Left forelimb (tissue), 1 donor: Measurements from ENCODE around the gene NMNAT3.

Experiments
- DNase-seq: peaks from one replicate; pipeline ENCODE4 v3.0.0-alpha.2; 2018; ENCODE audit warnings: low spot score

NMNAT3 gene

DNA sequence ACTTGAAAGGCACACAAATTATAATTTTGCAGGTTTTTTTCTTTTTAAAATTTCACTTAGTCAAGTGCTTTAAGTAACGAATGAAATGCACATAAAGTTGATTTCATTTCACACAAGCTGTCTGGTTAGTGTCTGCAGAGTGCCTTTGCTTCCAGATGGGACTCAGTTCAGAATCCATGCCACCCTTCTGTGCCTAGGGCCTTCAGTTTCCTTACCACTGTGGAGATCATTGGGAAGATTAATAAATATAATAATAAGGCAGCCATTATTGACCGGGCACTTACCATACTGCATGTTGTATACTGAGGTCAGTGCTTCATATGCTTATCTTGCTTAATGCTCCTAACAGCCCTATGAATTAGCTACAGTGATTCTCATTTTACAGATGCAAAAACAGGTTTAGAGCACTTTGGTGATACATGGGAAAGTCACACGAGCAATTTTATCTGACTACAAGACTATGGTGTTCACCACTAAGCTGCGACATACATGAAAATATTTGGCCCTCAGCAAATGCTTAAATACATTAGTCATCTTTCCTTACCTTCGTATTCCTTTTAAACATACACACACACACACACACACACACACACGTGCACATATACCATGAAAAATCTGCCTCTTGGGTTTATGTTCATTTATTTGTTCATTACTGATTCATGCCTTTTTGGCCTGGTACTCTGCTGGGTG lies 3.1 kb downstream of the NMNAT3 start:
- DNase-seq = no peak

DNA sequence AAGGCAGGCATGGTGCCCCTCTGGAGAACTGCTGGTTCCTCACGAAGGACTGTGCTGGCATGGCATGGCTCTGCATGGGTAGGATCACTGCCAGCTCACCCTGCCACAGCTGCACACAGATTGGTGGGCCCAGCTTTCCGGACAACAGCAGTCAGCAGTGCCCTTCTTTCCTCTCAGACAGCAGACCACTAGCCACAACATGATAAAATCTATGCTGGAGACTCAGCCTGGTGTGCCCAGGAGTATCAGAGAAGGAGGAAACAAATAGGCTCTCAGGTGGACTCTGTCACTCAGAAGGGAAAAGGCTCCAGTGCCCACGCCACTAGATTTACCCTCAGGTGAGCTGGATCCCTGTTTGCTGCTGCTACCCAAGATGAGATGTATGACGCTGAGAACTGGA lies 4.9 kb downstream of the NMNAT3 start:
- DNase-seq = no peak

DNA sequence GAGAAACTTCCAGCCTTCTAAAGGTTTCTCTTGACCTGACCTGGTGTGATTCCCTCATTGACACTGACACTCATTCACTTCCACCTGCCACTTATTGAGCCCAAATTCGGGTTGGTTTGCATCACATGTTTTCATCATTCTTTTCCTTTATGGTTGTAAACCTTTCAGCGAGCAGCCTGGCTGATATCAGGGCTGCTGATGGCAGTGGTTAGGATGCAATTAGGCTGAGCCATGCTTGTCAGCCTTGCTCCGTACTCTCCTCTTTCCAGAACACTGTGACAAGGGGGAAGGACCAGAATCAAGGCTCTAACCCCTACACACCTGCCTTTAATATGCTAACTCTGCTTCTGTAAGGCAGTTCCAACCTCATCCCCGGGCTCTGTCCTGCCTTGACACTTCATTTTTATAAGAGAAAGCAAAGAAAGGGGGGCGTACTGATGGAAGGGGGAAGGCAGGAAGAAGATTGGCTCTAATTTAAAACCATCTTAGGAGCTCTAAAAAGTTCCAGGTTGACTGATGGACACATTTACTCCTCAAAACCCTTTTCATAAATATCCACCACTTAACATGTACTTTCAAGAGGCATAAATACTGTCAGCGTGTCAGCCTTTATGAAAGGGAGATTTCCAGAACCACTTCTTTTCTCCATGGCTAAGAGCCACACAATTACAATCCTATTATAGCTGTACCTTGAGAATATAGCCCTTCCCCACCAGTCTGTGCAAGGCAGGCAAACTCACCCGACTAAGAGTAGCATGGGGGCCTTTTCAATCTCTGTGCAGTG lies 5.7 kb downstream of the NMNAT3 start:
- DNase-seq = no peak

DNA sequence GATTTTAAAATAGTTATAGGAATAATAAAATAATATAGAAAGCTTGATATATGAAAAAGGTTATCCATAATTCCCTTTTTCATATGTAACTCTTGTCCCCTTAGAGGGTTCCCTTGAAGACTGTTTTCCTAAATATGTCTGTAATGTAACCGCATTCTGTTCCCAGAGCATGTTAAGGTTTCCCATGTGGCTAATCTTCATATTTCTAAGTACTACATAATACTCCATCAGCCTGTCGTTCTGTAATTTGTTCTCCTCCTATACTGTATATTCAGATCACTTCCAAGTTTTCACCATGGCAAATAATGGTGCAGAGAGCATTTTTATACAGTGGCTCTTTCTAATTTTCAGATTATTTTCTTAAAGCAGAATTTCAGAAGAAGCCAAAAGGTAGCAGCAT lies 6.7 kb downstream of the NMNAT3 start:
- DNase-seq = no peak

DNA sequence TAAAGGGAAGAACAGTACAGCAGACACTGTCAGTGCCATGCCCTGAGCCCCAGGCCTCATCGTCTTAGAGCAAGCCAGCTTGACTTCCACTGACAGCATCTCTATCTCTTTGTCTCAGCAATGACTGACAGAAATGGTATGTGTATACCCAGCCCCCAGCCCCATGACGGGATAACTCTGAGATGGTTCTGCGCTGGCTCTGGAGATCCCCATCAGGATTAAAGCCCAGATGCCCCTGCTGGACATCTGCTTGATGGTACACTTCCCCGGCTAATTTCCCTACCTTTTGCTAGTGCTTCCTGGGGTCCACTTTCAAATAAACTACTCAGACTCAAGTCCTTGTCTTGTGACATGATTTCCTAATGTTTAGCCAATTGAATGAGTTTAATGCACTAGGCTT lies 7.6 kb downstream of the NMNAT3 start:
- DNase-seq = no peak

DNA sequence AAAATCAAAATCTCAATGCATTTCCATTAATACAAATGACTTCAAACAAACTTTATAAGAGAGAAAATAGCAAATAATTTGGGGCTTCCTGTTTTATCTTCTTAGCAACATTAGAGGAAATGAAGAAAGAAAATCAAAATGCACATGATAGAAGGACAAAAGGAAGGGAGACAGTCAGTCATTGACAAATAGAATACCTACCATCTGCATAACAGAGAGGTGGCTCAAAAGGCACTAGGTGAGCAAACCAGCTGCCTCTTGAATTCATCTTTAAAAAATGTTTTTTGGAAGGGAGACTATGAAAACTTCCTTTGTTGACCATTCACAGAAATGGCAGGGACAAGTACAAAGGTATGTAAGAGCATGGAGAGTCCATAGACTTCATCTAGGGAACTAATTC lies 9.4 kb downstream of the NMNAT3 start:
- DNase-seq = no peak

DNA sequence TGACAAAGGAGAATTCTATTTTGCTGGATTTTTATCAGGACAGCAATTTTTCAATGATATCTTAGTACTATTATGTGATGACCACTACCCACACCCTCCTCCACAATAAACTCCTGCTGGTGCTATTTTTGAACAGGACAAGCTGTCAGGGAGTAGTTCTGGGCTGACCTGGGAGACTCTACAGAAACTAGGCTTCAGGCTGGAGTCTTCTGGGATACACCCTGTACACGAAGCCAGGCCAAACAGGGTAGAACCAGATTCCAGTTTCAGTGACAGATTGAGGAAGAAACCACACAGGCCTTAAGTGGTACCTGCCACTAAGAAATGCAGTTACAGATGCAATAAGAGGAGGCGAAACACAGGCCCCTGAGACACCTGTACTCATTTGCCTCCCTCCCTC lies 12.8 kb downstream of the NMNAT3 start:
- DNase-seq = no peak

DNA sequence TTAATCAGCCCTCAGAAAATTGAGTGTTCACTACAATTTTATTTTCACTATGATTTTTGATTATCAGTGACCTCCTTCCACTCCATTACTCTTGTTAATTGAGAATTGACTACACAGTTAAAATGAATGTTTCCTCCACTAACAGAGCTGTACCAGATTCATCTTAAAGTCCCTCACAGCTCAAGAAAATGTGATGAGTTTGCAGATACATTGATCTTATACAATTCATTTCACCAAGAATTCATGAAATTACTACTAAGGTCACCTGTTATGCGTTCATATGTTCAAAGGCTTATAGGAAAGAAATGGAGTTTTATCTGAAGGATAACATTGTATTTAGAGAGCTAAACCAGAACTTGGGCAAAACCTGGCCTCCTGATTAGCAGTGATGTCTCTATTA lies 17.5 kb downstream of the NMNAT3 start:
- no peak for DNase-seq

DNA sequence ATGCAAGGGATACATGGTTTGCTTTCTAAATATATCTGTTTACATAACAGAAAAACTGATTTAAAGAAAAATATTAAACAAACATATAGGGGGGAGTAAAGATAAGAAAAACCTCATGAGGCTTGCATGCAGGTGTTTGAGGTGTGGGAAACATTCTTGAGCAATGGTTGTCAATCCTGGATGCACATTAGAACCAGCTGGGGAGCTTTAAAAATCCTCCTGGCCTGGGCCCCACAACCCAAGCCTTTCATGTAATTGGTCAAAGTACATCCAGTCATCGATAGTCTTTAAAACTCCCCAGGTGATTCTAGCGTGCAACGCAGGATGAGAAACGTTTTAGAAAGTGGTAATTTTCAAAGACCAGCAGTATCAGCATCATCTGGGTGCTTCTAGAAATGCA lies 18.3 kb downstream of the NMNAT3 start:
- no peak for DNase-seq

DNA sequence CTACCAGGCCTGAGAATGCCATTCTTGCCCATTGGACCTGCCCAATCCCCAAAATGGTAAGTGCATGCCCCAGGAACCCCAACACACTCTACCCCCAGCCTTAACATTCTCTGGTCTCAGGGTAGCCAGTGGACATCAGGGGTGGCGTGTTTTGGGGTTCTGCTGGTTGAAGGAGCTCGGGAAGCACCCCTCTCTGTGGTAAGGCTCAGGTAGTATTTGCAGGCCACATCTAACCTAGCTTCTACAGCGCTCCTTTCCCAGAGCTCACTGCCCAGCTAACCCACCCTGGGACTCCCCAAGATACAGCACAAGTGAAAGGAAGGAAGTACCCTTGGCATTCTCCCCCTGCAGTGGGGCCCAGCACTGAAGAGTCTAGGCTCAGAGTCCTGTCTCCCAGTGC lies 19.8 kb downstream of the NMNAT3 start:
- no peak for DNase-seq

DNA sequence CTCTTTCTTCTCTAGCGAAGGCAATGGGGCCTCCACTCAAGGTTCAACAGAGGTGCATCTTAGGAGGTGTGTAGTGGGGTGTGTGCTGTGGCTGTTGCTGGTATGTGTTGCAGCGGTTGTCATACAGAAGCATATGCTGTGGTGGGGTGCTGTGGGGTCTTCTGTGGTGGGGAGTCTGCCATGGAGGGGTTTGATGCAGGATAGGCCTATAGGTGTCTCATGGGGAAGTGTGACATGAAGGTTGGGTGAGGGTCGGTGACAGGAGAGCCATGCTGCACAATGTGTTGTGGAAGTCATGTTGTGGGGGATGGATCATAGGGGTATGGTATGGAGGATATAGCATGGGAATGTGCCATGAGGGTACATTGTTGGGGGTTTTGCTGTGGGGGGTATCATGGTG lies 20.3 kb downstream of the NMNAT3 start:
- no peak for DNase-seq

DNA sequence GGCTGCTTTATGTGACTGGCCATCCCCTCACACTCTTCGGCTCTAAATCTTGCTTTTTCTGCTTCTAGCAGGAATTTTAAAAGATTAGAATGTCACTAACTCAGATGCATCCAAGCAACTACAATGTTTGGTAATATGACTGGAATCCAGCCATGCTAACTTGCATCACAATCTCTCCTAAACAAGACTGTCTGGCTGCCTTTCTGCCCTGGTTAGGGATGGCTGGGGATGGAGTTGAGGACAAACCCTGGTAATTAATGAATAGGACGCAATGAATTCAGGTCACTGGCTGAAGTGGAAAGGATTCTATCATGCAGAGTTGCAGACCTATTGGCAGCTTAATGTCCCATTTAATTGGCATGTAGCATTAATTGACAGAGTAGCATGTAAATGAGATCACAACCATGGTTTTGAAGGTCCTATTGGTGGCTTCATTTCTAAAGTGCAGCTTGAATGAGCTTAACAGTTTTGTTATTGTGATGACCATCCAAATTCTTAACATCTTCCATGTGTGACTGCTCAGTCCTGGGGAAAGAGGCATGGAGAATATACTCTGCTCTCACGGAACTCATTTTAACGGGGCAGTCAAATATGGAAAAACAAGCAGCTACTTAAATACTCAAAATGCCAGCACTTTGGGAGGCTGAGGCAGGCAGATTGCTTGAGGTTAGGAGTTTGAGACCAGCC lies 21.7 kb downstream of the NMNAT3 start:
- no peak for DNase-seq

DNA sequence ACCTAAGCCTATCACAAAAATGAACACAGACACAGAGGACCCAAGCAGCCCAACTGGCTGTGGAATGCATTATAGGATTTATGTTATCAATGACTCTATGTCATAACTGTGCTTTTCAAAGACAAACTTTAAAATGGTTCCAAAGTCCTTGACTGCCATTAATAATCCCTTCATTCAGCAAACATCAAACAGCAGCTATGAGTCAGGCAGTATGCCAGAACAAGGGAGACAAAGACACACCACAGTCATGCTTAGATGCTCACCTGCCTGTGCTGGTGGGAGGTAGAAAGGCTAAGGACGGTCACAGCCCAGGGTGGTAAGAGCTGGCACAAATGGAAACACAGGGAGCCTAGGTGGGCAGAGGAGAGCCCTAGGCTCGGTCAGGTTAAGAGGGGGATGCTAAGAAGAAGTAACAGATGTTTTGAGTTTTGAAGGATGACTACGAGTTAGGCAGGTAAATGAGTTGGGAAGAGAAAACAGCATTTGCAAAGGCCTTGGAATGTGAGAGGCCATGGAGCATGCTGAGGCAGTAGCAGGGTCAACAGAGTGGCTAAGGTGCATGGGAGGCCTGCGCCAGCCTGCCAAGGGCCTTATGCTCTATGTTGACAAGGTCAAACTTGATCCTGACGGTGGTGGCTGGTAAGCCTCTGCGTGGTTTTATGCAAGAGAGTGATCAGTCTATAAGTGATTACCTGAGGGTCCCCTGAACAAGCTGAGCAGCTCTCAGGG lies 23.0 kb downstream of the NMNAT3 start:
- DNase-seq = no peak

DNA sequence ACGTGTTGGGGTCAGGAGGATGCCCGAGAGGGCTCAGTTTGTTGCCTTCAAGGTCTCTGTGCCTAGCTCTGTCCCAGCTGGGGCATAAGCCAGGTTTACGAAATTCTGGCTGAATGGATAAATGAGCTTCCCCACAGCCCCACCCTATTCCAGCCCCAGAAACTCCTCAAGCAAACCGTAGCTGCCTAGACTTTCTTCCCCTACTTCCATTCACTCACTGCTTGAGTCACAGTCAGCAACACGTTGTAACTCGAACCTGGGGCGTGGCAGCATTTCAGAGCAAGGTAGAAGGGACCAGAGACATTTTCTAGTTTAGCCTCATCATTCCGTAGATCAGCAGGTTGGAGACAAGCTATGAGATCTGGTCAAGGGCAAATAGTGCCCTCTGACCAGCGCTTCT lies 24.2 kb downstream of the NMNAT3 start:
- DNase-seq = no peak

DNA sequence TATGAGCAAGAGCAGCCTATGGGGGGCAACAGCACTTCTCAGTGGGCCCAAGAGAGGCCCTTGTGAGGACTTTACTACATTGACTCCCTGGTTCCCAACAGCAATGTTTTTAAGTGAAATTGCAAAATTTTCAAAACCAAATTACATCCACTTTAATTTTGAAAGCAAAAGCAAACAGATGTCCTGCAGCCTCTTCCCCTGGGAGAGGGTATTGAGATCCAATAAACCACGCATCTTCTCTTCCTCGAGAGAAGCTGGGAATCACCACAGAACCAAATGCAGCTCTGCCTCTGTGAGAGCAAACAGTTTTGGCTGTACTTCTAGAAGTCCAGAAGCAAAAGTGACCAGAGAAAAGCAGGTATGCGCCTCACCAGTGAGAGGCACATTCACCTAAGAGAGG lies 25.2 kb downstream of the NMNAT3 start:
- no peak for DNase-seq

DNA sequence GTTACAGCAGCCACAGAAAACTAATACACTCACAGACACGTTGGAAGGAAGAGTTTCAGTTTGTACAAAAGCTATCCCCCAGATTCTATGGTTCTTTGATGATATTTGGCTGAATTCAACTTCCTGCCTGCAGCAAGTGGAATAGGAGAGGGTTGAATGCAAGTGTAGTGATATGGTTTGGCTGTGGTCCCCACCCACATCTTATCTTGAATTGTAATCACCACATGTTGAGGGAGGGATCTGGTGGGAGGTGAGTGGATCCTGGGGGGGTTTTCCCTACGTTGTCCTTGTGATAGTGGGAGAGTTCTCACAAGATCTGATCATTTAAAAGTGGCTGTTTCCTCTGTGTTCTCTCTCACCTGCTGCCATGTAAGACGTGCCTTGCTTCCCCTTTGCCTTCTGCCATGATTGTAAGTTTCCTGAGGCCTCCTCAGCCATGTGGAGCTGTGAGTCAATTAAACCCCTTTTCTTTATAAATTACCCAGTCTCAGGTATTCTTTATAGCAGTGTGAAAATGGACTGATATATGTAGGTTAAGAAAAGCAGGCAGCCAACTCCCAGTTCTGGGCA lies 29.8 kb downstream of the NMNAT3 start:
- DNase-seq = no peak

DNA sequence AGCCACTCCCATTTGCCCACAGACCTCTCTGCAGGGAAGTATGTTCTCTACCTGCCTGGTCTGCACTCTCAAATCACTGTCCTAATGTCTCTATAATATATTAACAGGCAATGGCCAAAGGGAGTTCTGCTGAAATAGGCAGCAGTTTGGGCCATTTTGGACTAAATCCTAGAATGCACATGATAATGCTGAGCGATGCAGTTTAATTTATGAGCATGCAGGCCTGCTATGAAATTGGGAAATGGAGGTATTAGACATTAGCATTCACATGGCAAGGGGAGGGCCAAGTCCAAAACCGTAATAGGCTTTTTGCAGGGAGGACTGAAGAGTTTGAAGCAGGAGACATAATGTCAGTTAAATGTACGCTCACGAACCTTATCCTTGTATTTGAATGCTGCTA lies 31.3 kb downstream of the NMNAT3 start:
- DNase-seq = no peak

DNA sequence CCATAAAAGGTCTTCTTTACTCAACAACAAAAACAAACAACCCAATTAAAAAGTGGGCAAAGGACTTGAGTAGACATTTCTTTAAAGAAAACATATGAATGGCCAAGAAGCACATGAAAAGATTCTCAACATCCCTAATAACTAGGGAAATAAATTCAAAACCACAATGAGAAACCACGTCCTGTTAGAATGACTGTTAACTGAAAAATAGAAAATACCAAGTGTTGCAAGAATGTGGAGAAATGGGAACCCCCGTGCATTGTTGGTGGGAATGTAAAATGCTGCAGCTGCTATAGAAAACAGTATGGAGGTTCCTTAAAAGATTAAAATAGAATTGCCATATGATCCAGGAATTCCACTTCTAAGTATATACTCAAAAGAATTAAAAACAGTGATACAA lies 34.8 kb downstream of the NMNAT3 start:
- no peak for DNase-seq

DNA sequence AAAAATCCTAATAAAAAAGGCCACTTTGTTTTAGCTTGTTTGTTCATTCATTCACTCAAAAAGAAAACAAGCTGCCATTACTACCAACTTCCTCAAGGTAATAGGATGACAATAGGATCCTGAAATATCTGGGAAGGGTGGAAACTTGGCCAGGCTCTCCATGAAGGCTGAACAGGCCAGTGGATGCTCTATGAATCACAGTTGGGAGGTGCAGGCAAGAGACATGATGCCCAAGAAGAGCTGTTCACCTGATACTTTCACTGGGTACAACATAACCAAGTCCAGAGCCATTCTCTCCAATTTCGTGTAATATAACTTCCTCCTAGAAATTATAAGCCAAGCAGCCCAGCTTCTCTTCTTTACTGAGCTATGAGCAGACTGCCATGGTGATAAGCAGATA lies 37.3 kb downstream of the NMNAT3 start:
- no peak for DNase-seq

DNA sequence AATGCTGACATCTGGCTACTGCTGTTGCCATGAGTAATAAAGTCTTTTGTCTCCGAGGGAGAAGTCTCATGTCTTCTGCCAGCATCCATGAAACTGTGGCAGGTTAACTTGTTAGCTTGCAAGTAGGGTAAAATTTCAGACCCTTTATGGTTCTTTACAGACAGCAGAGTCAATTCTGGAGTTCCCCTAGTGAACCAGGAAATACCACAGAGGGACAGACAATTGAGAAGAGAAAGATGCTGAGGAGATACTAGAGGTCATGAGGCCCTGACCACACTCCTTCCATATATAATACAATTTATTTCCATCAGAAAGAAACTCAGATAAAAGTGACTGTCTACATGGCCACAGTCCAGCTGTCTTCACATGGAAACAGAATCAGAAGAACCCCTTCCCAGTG lies 38.1 kb downstream of the NMNAT3 start:
- no peak for DNase-seq

DNA sequence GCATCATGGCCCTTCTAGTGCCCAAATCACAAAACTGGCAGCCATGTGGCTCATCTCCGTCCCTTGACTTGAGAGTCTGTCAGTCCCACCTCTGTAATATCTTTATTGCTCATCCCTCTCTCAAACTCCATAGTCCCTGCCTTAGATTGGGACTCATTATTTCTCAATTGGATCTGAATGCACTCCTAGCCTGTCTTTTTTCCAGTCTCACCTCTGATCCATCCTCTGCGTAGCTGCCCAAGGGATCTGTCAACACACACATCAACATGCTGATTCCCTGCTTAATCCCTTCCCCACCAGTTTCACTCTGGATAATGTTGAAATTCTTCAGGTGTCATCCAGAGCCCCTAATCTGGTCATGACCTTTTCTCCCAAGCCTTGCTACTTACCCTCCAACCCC lies 39.3 kb downstream of the NMNAT3 start:
- no peak for DNase-seq

DNA sequence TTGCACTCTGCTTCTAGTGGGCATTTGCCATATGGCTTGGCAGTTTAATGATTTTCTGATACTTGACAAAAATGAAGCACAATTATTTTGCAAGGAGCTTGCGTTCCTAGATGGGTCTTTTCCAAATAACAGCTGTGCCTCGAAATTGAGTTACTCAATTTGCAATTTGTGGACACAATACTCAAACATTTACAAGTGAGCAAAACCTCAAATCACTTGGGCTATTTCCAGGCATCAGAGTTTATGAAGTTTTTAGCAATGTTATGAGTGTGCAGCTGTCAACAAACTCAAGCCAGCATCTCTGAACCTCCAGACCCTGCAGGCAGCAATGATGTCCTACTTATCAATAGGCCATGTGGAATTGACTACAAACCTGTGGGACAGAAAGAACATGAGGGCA lies 41.3 kb downstream of the NMNAT3 start:
- no peak for DNase-seq
